SH-SY5Y (cell line): Measurements from ENCODE around the gene KLK12.

Experiments
- GATA2 ChIP-seq: IDR thresholded peaks from 2 replicates; pipeline ENCODE4 v1.6.1; 2011; ENCODE audit warnings: mild to moderate bottlenecking, low read depth, low read length
- GATA3 ChIP-seq: IDR thresholded peaks from 2 replicates; pipeline ENCODE4 v1.6.1; 2011; ENCODE audit warnings: low read depth, mild to moderate bottlenecking, low read length, moderate library complexity

KLK12 gene

DNA sequence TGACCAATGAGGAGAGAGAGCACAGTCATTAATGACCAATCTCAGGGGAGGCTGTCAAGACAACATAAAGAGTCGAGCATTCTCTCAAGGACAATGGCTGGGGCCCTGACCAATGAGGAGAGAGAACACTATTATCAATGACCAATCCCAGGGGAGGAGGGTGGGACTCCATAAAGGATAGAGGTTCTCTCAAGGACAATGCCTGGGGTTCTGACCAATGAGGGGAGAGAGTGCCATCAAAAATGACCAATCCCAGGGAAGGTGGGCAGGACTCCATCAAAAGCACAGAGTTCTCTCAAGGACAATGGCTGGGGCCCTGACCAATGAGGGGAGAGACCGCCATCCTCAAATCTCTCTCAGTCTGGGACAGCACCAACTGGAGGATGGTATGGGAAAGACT, 5.1 kb downstream of the KLK12 start:
- TF ChIP-seq GATA3 (no peak), GATA2 (no peak)

- no peak for TF ChIP-seq GATA2
- TF ChIP-seq GATA3 = no peak
These were observed 6.9 kb downstream of the KLK12 start for GRCh38 chr19:51027873-51028272.

DNA sequence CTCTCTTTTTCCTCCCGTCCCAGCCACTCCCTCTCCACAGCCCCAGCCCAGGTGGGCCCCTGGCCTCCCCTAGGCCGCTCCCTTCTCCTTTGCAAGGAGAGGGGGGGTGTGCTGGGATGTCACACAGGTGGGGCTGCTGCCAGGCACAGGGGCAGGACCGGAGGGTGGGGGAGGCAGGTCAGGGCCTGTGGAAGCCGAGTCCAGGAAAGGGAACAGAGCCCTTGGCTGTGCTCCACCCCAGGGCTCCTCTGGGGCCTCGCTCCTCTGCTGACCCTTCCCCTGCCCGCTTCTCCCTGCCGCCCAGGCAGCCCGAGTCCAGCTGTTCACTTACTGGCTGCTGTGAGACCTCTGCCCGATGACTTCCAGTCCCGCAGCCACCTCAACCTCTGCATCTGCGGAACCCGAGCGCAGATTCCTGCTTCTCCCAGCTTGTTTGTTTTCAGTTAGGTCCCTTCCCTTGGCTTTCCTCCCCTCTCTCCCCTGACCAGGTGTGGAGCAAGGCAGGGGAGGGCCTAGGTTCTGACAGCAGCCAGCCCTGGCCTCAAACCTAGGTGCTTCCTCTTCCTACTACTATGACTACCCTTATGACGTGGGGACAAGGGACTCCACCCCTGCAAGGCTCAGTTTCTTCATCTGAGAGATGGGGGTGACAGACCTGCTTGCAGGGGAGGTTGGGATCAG, 7.5 kb downstream of the KLK12 start:
- TF ChIP-seq GATA2 (no peak), GATA3 (no peak)

GRCh38 chr19:51026554-51026831, 8.3 kb downstream of the KLK12 start, which contains the start of gene KLK11:
Gene KLK11 (minus strand): TSS chr19:51026616. CDS start chr19:51025631, 985 bp downstream.
- TF ChIP-seq GATA2 (no peak), GATA3 (no peak)

GRCh38 chr19:51025809-51026553, 8.8 kb downstream of the KLK12 start:
- no peak for TF ChIP-seq GATA3

DNA sequence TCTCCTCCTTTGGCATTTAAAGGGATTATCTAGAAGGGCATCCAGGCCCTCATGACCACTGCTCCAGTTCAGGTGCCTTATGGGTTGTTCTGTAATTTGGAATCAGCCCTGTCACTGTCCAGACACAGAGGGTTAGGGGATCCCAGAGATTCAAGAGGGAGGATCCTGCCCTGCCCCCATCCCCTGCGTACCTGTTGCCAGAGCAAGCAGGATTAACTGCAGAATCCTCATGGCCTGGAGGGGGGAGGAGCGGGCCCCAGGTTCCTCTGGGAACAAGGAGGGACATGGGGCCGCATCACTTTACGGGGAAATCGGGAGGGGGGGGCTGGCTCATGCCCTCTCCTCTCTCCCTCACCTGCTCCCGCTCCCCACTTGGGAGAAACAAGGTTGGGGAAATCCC, 9.4 kb downstream of the KLK12 start:
- no peak for TF ChIP-seq GATA2
- TF ChIP-seq GATA3 = no peak

- TF ChIP-seq GATA3 (no peak), GATA2 (no peak)
These were observed 9.9 kb downstream of the KLK12 start for GRCh38 chr19:51024924-51025323.

DNA sequence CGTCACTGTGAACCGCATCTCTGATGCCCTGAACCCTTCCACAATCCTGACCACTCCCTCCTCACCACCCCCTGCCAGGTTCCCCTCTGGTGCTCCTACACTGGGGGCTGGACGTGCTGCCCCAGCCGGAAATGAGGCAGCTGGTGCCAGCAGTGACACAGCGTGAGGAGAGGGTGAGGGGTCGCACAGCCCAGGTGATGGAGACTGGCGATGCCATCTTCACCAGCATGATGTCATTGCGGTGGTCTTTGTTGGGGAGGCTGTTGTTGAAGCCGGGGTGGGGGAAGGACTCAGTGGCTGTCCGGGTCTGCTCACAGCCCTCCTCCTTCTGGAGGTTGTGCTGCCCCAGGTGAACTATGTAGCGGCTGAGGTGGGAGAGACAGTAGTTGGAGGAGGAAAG, 10.9 kb downstream of the KLK12 start:
- TF ChIP-seq GATA3 (no peak), GATA2 (no peak)

DNA sequence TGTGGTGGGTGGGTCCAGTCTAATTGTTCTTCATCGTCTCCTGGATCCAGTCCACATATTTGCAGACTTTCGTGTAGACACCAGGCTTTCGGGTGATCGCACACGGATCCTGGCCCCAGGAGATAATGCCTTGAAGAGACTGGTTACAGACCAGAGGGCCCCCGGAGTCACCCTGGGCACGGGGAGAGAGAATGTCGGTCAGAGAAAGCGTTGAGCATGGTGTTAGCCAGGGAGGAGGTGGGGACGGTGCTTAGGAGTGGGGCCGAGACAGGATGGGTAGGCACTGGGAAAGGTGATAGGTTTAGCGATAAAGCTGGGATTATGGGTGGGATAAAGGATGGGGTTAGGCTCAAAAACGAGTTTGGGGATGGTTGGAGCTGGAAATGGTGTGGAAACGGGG, 12.3 kb downstream of the KLK12 start:
- TF ChIP-seq GATA2 = no peak
- TF ChIP-seq GATA3 = no peak

GRCh38 chr19:51020988-51021651, 13.7 kb downstream of the KLK12 start:
- no peak for TF ChIP-seq GATA3
- no peak for TF ChIP-seq GATA2

- no peak for TF ChIP-seq GATA3
- TF ChIP-seq GATA2 = no peak
These were observed 15.3 kb downstream of the KLK12 start, which contains the start of gene KLK10 for GRCh38 chr19:51019544-51019925. Gene KLK10 (minus strand): TSS chr19:51019709. CDS start chr19:51019130, 579 bp downstream.

DNA sequence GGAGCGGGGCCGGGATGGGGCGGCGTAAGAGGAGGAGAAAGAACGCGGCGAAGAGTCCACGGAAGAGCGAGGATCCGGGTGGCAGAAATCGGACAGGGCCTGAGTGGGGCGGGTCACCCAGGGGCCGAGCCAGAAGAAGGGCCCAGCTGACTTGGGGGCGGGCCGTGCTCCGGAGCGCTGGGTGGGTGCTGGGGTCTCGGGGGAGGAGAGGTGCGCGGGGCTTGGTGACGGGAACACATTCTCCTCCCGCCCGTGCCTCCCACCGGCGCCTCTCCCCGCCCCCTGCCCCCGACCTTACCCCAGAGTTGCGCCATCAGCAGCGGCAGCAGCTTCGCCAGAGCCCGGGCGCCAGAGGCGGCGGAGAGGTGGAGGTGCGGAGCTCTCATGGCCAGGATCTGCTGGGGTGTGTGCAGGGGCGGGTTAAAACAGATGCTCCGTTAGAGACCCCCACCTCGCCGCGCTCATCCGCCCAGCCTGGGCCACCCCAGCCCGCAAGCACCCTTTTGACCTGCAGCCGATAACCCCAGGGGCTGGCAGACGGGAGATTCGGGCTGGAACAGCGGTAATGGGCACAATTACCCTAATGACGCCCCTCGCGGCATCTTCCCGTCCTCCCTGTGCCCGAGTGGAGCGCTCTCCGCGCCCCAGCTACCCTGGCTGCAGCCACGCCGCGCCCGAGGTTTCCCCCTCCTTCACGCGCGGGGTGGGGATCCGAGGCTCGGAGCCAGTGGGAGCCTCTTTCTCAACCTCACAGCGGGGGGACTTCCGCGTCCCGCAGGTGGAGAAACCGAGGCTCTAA, 15.9 kb downstream of the KLK12 start:
- TF ChIP-seq GATA3 = no peak

DNA sequence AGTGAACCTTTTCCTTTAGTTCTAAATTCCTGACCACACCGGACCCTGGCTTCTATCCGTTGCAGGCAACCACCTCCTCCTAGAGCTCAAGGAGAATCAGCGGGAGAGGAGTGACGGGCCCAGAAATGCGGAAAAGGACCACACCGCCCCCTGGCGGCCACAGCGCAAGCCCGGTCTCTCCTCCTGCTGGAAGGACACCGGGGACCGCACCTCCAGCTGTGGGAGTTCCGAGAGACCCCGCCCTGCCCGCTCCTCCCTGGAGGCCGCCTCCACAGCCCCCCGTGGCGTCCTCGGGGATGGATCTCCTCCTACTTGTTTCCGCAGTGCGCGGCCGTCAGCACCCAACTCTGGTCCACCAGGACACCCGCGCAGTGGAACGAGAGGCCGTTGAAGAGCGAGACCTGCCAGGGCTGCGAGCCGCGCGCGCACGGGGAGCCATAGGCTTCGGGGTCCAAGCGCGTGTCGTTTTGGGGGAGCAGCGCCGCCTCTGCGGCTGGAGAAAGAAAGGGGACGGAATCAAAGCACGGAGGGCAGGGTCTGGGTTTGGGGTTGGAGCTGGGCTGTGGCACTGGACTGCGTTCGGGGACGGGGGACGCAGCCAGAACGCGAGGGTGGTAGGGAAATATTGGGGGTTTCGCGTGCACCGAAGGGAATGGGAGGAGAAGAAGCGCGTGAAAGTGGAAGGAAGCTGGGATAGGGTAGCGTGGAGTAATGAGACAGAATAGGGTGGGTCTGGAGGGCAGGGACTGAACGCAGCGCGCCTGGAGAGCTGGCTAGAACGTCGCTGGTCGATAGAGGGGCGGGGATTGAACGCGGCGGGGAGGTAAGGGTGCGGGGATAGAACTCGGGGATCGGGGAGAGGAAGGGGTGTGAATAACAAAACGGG, 17.8 kb downstream of the KLK12 start:
- TF ChIP-seq GATA2 = no peak
- TF ChIP-seq GATA3 = no peak
